Renal cortex interstitium (tissue), 11 donors: ENCODE results near the gene C10orf71. TPM values are rescaled to one million over a fixed set of nuclear protein-coding genes. Genes with fewer than 3 reads are reported as not detected.

Experiments
- DNase-seq, 11 donors: peaks; one replicate each; pipeline ENCODE4 v3.0.0-alpha.2; 2013; ENCODE audit warnings: low read depth in 9 of 11, low spot score in 4 of 11; ENCODE audit errors: extremely low read depth in 1 of 11
- polyA plus RNA-seq, 3 donors: library from polyadenylated mRNA; unstranded; fragments of 120-200 nt; gene quantifications; one replicate each; pipeline ENCODE4 v1.2.1, GENCODE V29; 2013; ENCODE audit not compliant: insufficient read length in 3 of 3

C10orf71 gene
- polyA plus RNA-seq, 3 donors = 0.06 to 0.13 (median 0.09) TPM

DNA sequence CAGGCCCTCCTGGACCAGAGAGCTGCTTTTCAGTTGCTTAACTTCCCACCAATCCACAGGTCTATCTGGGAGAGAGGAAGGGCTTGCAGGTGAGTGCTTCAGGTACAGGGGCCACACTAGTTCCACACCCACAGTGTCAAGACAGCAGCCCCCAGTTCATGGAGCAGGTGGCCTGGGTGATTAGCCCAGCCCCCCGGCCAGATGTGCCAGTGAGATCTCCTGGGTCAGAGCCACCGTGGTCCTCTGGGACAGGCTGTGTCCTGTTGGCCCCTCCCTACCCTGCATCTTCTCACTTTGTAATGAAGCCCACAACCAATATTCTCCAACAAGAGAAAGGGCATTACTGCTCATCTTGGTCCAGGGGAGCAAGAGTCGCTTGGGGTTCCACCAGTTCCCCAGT lies 66.3 kb downstream of the C10orf71 start:
- no peak for DNase-seq

DNA sequence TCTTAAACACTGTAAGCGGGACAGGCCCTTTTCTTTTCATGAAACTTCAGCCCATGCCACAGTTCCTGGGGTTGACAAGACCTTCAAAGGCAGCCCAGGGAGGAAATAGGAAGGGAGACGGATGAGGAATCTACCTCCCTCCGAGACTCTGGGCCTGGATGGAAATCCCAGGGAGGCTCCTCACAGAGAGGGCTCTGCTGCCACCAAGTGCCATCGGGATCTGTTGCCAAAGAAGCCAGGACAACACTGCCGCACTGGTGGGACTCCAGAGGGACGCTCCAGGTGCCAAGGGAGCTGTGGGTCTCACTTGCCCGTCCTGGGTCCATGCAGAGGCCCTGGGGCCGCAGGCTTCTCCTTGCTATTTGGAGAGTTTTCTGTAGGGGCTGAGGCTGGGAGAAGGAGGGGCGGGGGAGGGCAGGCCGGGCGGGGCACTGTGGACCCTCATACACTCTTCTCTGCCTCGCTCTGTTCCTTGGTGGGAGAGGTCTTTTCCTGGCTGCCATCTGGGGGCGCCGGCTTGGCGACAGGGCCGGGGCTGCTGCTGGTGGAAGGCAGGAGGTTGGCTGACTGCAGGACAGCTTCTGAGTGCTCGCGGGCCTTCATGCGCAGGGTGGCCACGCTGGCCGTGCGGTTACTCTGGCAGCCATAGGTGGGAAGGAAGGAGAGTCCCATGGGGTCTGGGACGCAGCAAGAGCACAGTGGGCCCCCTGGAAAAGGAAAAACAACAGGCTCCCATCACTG lies 66.9 kb downstream of the C10orf71 start:
- no peak for DNase-seq

DNA sequence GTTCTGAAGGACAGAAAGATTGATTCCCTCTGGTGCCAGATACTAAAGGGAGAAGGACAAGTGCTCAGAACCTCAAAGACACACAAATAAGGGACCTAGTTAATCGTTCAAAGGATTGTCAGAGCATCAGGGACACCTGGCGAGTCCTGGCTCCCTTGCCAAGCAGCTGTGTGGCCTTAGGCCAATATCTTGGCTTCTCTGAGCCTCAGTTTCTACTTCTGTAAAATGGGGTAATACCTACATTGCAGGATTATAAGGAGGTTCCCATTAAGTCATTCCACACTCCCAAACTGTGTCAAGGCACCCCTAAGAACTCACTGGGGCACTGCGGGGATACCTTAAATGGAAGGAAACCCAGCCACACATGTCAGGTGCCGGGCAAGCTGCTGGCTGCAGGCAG lies 67.5 kb downstream of the C10orf71 start:
- no peak for DNase-seq

DNA sequence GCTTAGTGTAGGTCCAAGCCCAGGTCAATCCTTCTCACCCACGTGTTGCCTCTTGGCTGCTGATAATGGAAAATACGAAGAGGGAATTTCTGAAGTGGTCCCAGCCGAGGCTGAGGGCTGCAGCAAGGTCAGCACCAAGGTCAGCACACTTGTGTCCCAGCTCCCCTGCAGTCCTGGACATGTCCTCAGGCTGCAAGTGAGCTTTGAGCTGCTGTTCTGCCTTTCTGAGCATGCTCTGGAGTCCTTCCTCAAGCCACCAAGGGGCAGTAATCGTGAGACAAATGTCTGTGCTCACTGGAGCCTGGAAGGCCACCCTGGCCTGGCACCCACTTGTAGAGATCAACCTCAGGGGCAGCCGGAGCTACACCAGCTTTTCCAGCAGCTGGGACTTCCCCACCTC lies 68.6 kb downstream of the C10orf71 start:
- DNase-seq = no peak

DNA sequence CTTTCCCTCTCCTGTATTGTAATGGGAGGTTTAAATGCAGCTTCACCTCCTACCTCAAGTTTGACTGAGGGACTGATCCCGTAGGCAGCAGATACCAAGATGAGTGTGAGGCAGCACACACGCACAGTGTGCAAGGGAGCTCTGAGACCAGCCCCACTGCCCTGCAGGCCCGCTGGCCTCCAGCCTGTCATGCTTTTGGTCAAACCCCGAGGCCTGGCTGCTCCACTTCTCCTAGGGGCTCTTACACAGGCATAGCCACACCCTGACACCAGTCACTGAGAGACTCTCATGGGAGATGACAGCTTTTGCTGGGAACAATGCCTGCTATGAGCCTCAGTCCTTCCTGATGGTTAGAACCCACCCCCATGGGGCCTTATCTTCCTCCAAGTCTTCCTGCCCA lies 69.3 kb downstream of the C10orf71 start:
- no peak for DNase-seq

DNA sequence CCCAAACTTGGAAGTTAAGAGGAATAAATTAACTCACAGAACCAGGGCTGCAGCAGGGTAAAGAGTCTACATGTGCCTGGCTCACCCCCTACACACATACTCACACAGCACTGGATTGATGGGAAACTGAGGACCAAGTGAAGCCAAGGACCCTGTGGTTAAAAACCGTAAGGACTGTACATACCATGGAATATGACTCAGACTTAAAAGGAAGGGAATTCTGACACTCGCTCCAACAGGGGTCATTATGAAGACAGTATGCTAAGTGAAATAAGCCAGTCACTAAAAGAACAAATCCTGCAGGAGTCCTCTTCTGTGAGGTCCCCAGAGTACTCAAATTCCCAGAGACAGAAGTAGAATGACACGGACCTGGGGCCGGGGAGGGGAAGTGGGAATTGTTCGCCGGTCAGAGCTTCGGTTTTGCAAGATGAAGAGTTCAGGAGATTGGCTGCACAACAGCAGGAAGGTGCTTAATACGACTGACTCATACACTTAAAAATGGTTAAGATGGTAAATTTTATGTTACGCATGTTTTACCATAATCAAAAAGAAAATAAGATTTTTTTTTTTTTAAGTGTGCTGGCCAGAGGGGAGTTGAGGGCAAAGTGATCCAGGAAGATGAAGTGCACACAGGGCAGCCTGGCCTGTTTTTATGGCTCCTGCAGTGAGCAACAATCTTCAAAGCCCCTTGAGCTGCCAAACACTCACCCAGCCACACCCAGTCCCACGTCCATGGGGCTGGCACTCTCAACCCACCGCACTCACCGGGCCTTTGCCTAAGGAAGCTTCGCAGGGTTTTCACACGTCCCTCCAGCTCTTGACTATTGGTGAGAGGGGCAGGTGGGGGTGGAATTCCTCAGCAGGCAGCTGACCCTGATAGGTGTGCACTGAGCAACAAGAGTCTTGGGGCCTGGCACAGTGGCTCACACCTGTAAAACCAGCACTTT lies 70.5 kb downstream of the C10orf71 start:
- DNase-seq = no peak

DNA sequence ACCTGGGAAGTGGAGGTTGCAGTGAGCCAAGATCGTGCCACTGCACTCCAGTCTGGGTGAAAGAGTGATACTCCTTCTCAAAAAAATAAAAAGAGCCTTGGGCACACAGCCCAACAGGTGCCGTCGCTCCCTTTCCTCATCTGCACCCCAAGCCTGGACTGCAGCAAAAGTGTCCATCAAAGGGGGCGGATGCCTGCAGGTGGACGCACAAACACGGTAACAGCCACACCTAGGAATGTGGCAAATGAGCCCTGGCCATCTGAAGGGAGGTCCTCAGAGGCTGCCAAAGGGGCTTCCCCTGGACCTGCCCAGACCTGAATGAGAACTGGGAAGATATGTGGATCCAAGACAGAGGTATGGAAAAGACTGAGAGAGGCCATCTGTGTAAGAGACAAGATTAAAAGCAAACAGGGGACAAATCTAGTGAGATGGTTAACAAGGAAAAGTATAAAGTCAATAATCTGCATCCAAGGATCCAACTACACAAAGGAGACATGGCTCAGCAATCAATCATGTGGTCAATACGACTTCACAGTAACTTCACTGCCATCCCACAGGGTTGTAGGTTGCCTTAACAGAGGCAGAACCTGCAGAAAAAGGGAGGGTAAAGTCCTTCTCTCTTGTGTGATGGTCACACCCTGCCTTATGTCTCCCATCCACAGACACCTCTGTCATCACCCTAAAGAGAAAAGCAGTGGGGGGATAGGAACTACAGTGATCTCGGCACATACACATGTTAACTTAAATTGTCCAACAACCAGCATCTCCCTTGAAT lies 71.5 kb downstream of the C10orf71 start:
- DNase-seq = no peak

DNA sequence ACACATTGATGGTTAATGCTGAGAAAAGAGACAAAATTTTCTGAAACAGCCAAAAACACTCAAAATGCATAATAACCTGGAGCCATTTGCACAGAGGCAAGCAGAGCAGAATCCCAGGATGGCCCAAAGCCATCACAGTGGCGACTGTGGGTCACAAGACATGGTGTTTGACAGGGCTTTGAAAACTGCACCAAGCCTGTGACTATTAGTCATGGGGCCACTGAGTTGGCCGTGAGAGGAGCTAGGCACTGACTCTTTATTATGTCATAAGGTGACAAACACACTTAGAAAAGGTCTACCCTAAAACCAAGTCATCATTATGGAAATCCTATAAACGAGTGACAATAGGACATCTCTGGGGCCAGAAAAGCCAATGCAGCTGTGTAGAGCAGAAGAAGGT lies 73.0 kb downstream of the C10orf71 start:
- no peak for DNase-seq

DNA sequence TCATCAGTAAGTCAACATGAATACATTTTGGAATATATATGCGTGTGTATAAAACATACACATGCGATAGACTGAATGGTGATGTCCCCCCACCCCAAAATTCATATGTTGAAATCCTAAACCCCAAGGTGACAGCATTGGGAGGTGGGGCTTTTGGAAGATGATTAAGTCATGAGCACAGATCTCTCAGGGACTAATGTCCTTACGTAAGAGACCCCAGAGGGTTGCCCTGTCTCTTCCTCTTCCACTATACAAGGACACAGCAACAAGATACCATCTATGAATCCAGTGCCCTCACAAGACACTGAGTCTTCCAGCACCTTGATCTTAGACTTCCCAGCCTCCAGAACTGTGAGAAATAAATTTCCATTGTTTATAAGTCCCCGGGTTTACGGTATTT lies 74.4 kb downstream of the C10orf71 start:
- no peak for DNase-seq

DNA sequence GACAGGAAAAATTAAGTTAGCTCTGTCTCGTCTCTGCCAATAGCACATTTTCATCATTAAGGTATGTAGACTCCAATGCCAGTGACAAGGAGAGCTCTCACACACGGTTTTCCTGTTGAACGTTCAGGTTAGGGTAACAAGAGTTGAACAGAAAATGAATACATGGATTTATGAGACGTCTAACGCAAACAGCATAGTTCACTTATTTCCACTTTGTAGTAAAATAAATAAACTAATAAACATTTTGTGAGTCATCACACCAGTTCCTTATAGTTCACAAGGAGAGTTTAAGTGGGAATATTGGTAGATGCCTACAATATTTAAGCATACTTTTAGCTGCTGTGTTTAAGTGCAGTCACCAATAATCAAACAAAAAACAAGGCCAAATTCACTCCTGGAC lies 75.8 kb downstream of the C10orf71 start:
- DNase-seq = no peak

DNA sequence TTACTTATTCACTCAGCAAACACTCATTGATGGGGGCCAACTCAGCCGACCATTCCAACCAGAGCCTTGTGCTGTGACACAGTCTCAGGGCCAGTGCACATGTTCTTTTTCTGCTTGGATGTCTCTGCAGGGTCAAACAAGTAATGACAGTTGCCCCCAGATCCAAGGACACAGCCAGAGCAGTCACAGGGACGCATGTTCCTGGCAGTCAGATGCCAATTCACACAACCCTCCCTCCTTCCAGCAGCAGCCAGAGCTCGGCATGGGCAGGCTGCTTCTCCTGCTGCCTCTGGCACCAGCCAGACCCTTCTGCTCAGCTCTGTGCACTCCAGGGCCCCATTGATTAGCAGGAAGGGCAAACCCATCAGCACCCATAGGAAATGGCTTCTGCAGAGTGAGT lies 76.6 kb downstream of the C10orf71 start:
- DNase-seq = no peak

Other genes starting within 250 kb of the C10orf71 start
- 10 to 100 TPM; 14.0 to 14.3 (median 14.2) TPM for gene VSTM4, start 183.6 kb upstream of the C10orf71 start, polyA plus RNA-seq
- gene FAM170B, start 165.1 kb upstream of the C10orf71 start, polyA plus RNA-seq = not detected
- gene TMEM273, start 110.8 kb upstream of the C10orf71 start, polyA plus RNA-seq = 1 to 10 TPM; 2.1 to 3.1 (median 2.7) TPM
- gene DRGX, start 96.9 kb downstream of the C10orf71 start, polyA plus RNA-seq = under 1 TPM in 1 of 3 donors, not detected in 2; 0.09 TPM
- 10 to 100 TPM; 15.2 to 16.5 (median 15.8) TPM for gene ERCC6, start 240.0 kb downstream of the C10orf71 start, polyA plus RNA-seq